GM19240 (cell line): Measurements from ENCODE around the gene BST2.

ENCODE experiments used
- DNase-seq: peaks from one replicate; pipeline ENCODE4 v3.0.0; 2011; ENCODE audit warnings: low spot score; ENCODE audit not compliant: insufficient read length

Gene BST2

DNA sequence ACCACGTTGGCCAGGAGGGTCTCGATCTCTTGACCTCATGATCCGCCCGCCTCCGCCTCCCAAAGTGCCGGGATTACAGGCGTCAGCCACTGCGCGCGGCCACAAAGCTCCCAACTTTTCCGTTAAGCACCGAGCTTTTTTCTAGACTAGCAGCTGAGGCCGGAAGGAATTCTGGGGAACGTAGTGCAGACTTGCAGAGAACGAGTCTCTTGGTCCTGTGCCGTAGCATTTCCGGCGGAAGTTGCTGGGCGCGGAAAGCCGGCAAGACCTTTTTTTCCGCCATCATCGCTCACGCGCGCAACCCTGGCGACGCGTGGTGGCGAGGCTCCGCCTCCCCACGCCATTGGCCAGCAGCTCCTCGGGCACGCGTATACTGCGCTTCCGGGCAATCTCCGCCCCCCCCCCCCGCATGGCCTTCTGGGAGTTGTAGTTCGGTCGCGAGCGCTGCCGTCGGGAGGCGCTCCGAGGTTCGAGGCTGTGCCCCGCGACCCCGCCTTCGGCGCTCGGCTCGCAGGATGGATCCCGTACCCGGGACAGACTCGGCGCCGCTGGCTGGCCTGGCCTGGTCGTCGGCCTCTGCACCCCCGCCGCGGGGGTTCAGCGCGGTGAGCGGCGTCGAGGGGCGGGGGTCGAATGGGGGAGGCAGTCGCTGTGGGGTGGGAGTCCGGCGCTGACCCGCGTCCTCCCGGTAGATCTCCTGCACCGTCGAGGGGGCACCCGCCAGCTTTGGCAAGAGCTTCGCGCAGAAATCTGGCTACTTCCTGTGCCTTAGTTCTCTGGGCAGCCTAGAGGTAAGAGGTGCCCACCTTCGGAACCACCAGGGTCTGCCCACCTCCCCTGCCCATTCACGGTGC lies 14.4 kb upstream of the BST2 start, which contains the start of gene MVB12A:
MVB12A (plus strand) TSS at position 427 of the 854 bp plus-strand sequence; CDS start at position 516, 89 bp downstream.
- peak; percentile 98 for DNase-seq

DNA sequence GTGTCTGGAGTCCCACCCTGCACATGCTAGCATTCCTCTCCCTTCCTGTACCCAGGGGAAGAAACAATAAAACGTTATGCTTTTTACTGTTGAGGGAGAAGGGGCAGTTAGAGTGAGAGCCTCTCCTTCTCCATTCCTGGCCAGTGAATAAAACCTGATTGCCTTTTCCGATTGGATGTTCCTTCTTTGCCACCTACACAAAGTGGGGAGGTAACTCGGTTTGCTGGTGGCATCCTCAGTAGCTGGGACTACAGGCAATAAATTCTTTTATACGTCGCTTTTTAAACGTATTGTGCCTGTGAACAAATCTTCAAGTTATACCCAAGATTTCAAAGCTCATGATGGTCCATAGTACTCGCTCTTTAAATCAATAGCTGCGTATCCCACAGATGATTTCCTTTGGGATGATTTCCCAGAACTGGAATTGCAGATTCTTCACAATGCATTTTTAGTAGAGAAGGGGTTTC lies 13.8 kb upstream of the BST2 start:
- no peak for DNase-seq

- no peak for DNase-seq
These were observed 13.3 kb upstream of the BST2 start for GRCh38 chr19:17418710-17419109.

- no peak for DNase-seq
These were observed 9.7 kb upstream of the BST2 start for GRCh38 chr19:17415121-17415520.

DNA sequence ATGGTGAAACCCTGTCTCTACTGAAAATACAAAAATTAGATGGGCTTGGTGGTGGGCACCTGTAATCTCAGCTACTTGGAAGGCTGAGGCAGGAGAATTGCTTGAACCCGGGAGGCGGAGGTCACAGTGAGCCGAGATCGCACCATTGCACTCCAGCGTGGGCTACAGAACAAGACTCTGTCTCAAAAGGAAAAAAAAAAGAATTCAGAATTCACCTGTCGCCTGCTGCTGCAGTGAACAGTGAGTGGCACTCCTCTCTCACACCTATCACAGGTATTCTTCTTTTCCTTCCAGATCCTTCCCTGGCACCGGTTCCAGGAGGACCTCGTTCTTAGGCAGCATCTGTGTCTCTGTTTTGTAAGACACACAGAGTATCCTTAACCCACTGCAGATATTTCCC lies 8.7 kb upstream of the BST2 start:
- no peak for DNase-seq

DNA sequence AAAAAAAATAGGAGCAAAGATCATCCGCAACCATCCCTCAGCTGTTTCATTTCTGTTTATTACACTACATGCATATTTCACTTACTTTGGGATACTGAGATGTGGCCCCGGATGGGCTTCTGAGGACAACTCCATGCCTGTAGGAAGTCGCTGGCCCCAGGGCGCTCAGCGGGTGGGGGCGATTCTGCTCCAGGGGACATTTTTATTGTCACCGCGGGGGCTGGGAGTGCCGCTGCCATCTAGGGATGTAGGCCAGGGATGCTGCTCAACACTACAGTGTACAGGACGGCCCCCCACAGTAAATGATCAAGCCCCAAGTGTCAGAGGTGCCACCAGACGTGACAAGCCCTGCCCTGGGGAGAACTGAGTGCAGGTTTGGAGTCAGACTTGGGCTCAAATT lies 6.4 kb upstream of the BST2 start:
- no peak for DNase-seq

DNA sequence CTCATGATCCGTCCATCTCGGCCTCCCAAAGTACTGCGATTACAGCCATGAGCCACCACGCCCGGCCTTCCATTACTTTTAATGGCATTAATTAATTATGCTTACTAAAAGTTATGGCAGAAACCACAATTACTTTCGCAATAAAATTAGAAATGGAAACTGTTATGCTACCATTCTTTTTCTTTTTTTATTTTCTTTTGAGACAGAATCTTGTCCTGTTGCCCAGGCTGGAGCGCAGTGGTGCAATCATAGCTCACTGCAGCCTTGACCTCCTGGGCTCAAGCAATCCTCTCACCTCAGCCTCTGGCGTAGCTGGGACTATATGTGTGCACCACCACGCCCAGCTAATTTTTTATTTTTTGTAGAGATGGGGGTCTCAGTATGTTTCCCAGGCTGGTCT lies 4.6 kb upstream of the BST2 start:
- DNase-seq = no peak

DNA sequence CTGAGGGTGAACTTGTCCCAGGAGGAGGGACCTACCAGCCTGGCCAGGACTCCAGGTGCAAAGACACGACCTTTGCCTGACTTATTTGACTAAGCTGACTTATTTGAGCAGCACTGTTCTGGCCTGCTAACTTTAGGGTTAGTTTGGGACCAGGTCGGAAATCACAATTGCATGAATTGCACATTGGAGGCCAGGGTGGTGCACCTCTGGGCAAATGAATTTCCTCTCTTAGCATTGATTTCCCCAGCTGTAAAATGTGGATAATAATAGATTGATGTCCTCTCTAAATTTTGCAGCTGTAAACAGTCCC lies 1.4 kb upstream of the BST2 start:
- no peak for DNase-seq

GRCh38 chr19:17406046-17406886 lies 836 bp upstream of the BST2 start:
- no peak for DNase-seq

DNA sequence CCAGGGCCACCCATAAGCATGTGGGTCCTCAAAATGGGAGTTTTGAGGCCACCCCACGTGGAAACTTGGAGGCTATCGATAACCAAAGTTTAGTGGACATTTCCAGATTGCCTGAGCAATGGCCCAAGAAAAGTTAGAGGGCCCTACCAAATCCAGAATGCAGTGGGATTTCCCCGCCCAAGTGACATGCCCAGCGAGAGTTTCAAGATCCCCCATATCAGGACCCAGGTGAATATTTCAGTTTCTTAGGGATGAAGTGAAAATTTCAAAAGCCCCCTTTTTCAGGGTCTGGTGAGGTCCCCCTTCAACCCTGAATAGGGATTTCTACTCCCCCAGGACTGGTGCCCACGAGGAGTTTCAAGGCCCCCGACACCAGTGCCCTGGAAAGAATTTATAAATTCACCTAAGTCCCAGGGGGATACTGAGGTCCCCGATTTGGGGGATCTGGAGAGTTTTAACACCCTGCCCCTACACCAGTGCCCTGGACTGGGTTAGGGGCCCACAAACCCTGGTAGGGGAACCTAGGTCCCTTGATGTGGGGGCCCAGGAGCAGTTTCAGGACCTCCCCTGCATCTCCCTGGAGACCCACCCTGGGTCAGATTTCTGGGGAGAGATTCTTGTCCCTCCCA lies 695 bp downstream of the BST2 start:
- DNase-seq = no peak

- no peak for DNase-seq
These were observed 1.4 kb downstream of the BST2 start for GRCh38 chr19:17404015-17404414.

DNA sequence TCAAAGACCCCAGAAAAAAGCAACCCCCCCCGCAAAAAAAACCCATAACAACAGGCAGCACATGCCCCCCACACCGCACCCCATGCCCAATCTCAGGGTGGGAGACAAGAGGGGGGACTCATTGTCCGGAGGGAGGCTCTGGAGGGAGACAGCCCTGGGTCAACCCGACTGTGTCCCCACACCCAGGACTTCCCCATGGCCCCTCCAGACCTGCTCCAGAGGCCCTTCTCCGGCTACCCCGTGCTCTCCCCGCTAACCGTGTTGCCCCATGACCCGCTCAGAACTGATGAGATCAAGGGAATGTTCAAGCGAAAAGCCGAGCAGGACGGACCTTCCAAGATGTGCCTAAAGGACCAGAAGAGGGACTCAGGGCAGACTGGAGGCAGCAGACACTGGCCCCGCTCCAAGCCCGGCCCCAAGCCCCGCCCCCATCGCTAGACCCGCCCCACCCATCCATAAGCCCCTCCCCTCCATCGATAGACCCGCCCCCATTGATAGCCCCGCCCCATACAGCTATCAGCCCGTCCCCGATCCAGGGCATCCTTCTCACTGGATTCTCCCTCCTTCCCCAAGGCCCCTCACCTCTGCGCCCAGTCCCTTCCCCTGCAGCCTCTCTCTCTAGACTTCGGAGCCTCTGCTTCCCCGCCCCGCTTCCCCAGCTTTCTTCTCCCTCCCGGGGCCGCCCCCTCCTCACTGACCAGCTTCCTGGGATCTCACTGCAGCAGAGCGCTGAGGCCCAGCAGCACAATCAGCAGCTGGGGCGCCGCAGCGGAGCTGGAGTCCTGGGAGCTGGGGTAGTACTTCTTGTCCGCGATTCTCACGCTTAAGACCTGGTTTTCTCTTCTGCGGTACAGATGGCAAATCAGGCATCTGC lies 2.2 kb downstream of the BST2 start:
- DNase-seq = no peak

DNA sequence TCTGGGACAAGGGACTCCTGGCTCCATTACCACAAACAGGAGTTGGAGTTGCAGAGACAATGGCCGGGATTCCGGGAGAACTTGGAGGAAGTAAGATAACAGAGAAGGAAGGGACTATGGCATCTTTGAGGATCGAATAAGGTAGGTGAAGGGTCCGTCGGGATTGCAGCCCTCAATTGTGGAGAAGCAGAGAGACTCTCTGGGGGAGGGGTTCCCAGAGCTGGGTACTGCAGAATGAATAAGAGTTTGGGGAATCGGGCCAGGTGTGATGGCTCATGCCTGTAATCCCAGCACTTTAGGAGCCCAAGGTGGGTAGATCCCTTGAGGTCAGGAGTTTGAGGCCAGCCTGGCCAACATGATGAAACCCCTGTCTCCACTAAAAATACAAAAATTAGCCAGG lies 3.8 kb downstream of the BST2 start:
- no peak for DNase-seq

- DNase-seq = no peak
These were observed 6.4 kb downstream of the BST2 start for GRCh38 chr19:17398902-17399527.

DNA sequence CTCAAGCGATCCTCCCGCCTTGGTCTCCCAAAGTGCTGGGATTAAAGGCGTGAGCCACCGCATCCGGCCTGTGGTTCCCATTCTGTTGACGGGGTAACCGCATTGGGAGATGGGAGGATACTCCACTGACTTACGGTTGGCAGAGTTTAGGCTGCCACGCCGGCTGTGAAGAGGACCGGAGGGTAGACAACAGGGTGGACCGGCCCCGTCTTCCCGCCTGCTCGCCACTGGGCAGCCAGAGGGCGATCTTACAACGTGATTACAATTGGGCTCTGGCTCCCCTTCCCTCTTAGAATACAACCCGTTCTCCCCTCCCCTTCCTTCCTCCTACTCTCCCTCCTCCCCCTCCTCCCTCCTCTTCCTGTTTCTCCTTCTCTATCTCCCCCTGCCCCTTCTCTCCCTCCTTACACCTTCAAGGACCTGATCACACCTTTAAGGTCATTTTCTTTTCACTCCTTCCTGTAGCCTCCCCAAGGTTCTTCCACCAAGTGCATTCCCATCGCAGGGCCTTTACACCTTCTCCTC lies 10.5 kb downstream of the BST2 start:
- DNase-seq = no peak

- no peak for DNase-seq
These were observed 11.5 kb downstream of the BST2 start, which contains the start of gene CCDC194 for GRCh38 chr19:17393914-17394313. Gene CCDC194, minus strand, starts transcription at chr19:17394196. Its CDS starts 38 bp downstream, at chr19:17394158.

GRCh38 chr19:17393002-17393401 lies 12.4 kb downstream of the BST2 start:
- DNase-seq = no peak

GRCh38 chr19:17391371-17392151 lies 13.9 kb downstream of the BST2 start:
- no peak for DNase-seq

DNA sequence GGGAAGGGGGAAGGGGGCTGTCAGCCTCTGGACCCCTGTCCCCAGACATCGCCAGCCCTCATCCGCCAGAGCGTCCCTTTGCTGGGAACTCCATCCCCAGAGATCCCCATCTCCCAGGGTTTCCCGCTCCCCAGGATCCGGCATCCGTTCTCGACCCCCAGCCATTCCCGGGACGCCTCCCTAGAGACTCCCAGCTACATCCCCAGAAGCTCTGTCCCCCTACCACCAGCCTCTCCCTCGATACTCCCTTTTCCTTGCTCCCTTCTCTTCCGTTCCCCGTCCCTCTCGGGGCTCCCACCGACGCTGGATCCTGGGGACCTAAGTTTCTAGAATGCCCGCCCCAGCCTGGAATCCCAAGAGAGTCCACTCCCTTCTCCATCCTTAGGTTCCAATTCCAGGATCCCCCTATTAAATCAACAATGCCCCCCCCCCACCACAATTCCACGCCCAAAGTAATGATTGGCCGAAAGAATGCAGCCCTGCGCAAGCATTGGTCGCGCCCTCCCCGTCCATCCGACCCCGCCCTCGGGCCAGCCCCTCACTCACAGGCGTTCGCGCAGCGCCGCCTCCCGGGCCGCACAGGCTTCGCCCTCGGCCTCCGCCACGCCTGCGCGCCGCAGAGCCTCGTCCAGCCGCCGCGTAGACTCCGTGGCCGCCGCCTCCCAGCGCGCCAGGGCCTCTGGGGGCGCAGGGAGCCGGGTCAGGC lies 14.6 kb downstream of the BST2 start:
- peak; percentile 96 for DNase-seq
